GM12874 (cell line): ENCODE measurements around the gene TBX1.
A peak's percentile ranks its signal among the peaks of the same experiment; 100 is the strongest.

ENCODE experiments used
- CTCF ChIP-seq: IDR thresholded peaks from 2 replicates; pipeline ENCODE4 v1.5.1; 2011; ENCODE audit warnings: low read depth, mild to moderate bottlenecking, control low read depth, low read length, moderate library complexity; ENCODE audit not compliant: insufficient read depth

Gene TBX1

GRCh38 chr22:19716829-19717105 is 43.8 kb upstream of the TBX1 start:
- TF ChIP-seq CTCF, result no peak

DNA sequence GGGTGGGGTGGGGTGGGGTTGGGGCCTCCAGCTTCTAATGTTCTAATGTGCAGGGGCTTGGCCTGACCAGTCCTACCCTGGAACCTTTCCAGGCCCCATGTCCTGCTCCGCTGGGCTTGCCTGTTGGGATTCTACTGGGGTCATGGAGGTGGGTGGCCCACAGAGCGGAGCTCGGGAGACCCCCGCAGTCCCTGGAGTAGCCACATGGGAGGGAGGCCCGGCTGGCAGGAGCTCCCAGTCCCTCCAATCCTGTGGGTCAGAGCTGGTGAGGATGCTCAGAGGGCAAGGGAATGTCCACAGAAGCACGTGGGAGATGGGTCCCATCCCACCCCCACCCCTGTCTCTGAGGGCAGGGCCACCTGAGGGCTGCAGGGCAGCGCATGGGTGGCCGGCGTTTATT is 43.4 kb upstream of the TBX1 start:
- TF ChIP-seq CTCF, result no peak; the same call in 1 of the 2 replicates

- peak; percentile 98 for TF ChIP-seq CTCF
Observed at GRCh38 chr22:19717691-19718455, 42.7 kb upstream of the TBX1 start.

GRCh38 chr22:19718456-19719049 is 42.0 kb upstream of the TBX1 start:
- no peak for TF ChIP-seq CTCF

DNA sequence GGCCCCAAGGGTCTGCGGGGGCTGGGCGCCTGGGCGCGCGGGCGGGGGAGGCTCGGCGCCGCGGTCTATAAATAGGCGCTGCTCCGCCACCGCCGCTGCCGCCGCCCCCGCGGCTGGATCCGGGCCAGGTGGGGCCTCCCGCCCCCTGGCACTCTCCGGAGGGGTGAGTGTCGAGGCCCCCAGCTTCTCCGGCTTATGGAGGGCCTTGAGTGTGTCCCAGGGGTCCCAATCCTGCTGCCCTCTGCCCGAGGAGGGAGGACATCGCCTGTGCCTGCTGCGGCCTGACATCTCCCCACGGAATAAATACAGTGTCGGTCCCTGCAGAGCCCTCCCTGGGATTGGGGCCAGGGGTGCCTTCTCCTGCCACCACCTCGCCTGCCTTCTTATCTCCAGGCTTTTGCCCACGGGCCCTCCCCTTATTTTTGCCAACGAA is 41.5 kb upstream of the TBX1 start:
- TF ChIP-seq CTCF, result no peak

GRCh38 chr22:19719488-19720021 is 41.0 kb upstream of the TBX1 start:
- TF ChIP-seq CTCF, result no peak

GRCh38 chr22:19720150-19720827 is 40.3 kb upstream of the TBX1 start:
- TF ChIP-seq CTCF, result no peak
